GM18498 (cell line): ENCODE measurements around the gene GLS.
"Not testable (repeated sequence)": the region's sequence is repeated elsewhere in the genome, so short reads cannot be mapped to it uniquely, and the experiment has no call there.

Experiments
- ATAC-seq: cut with Tn5 transposase; IDR thresholded peaks from one replicate; pipeline ENCODE4 v1.9.1; 2021; ENCODE audit warnings: mild to moderate bottlenecking, moderate library complexity; ENCODE audit not compliant: unreplicated experiment

GLS gene

GRCh38 chr2:190880378-190881083 is at the start of gene GLS:
Gene GLS, plus strand, starts transcription at chr2:190880821. Its CDS starts 264 bp downstream, at chr2:190881085.
- peak; percentile 74 for ATAC-seq

DNA sequence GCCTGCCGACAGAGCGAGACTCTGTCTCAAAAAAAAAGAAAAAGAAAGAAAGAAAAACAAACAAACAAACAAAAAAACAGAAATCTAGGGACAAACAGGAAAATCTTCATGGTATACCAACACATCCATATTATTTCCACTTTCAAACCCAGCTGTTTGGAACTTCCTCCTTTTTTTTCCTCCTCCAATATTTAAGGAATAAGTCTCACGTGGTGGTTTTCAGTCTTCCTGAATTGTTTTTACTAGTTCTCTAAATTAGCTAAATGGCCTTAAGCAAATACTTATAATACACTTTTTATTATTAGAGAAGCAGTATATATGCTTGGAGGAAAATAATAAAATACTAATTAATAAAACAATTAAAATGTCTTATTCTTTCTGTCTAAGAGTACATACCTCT is 48.7 kb upstream of the GLS start:
- ATAC-seq, result no peak

- no peak for ATAC-seq
These were observed 45.8 kb upstream of the GLS start for GRCh38 chr2:190834890-190835208.

GRCh38 chr2:190835303-190835930 is 45.2 kb upstream of the GLS start:
- no peak for ATAC-seq

- no peak for ATAC-seq
These were observed 43.9 kb upstream of the GLS start for GRCh38 chr2:190836767-190837166.

DNA sequence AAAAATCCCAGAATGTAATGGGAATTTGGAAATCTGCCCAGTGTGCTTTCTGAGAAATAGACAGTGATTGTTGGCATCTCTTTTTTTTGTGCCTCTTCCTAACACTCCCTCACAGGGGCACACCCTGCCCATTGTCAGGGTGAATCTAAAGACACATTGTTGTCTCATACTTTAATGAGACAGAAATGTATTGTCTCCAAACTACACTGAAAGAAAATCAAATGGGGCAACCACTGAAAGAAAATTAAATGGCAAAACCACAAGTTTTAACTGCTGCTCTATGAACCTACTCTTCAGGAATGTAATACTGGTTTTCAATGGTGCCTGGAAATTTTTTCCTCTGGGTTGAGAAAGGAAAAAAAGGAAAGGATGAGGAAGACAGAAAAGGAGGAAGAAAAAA is 43.2 kb upstream of the GLS start:
- no peak for ATAC-seq

DNA sequence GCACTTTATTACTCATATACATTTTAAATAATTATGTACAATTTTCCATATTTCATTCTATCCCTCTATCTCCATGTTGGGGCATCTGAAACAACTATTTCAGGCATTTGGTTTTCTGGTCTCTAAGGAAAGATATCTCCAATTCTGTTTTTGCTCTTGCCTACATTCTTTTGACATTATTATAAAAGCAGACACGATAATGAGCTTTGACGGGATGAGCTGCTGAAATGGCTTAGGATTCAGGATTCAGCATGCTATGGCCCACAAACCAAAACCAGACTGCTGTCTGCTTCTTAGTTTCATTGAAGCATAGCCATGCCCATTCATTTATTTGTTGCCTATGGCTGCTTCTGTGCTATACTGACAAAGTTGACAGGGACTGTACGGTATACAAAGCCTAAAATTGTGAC is 42.7 kb upstream of the GLS start:
- no peak for ATAC-seq

DNA sequence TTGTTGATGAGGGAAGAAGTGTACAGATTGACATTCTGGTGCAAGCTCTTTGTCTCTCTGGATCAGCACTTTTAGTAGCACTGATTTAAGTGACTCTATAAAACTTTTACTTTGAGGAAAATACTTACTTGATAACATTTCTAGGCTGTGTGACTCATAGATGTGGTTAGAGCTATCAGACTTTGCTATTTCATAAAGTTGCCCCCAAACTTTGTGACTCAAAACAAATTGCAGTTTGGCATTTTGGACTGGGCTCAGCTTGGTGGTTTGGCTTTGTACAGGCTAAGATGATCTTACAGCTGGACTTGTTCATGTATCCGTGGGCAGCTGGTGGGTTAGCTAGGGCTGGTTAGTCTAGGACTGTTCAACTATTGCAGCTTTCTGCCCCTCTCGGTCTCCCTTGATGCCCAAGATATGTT is 42.1 kb upstream of the GLS start:
- no peak for ATAC-seq

DNA sequence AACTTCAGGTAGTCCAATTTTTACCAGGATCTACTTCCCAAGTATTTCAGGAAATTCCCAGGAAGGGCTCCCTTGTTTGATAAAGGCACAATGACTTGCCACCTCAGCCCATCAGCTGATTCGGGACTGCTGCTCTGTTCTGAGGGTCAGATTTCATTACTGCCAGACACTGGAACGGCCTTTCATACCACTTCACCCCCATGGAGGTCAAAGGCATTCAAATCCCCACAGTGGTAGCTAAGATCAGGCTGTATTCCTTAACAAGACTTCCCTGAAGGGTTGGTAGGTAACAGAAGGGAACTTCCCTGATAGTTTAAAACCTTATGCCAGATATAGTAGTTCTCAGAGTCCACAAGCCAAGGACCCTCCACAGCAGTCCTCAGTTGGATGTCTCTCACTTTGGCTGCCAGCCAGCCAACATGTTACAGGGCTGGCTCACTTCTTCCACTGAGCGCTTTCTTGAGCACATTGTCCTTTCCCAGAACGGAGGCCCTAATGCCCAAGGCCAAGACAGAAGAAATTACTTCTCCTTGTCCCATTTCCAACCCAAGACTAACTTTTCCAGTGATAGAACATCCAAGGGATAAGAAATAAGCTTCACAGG is 40.0 kb upstream of the GLS start:
- no peak for ATAC-seq

- ATAC-seq, result no peak
These were observed 38.7 kb upstream of the GLS start for GRCh38 chr2:190841707-190842505.

DNA sequence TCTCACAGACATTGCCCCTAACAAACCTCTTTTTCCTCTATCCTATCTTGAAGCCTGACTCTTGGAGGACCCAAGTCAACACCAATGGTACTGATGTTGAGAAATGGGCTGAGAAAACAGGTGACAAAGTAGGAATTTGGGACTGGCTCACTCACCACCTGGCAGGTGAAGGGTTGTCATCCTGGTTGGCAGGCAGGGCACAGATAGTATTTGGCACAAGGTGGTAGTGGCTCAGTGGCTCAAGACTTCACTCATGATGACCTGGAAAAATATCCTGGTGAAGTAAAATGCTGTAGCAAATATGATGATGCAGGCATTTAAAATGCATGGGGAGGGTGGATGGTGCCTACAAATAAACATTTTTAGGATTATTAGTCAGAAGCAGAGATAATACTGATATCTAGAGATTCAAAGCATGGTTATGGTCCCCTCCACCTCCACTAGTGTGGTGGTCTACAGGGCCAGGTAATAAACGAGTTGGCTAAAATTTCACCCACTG is 38.0 kb upstream of the GLS start:
- no peak for ATAC-seq

DNA sequence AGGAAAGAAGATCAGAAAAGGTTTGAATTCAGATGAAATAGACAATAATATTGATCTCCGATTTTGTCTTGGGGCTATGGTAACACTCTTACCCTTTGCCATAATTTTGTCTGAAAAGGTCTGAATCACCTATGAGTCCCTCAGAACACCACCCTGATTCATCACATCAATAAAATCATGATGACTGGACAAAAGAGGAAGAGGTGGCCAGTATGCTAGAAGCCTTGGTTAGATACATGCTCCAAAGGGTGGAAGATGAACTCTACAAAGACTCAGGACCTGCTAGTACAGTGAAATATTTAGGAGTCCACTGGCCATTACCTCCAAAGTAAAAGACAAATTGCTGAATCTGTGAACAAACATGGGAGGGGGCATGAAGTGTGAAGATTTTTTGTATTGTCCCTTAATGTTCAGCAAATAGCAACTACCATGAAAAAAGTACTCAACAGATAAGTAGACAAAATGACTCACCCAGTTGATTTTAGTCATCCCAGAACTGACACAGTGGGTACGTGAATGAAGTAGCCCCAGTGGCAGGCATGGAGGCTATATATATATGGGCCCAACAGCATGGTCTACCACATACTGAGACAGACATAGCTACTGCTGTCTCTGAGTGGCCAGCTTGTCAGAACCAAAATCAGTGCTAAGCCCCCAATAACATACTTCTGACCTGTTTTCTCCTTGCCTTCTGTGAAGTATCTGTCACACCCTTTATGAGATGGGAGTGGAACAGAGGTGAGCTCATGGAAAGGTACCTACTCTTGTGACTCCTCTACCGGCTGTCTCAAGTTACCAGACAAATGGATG is 36.5 kb upstream of the GLS start:
- ATAC-seq, result peak; percentile 89

- no peak for ATAC-seq
These were observed 35.8 kb upstream of the GLS start for GRCh38 chr2:190844700-190845401.

DNA sequence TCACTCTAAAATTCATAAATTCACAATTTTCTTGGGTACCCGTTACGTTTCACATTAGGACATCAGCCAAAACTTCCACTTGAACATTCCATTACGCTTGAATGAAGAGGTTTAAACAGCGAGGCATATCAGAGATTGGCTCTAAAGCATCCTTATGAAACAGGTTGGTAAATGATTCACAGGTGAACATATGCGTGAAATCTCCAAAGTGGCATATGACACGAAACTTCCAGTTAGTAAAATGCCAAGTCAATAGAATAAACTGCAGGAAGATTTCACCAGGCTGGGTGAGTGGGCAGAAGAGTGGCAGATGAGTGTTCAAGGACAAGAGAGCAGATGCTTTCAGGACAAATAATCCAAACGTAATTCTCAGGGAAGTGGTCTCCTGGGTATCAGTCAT is 33.9 kb upstream of the GLS start:
- no peak for ATAC-seq

GRCh38 chr2:190847504-190848081 is 33.0 kb upstream of the GLS start:
- ATAC-seq, result no peak

DNA sequence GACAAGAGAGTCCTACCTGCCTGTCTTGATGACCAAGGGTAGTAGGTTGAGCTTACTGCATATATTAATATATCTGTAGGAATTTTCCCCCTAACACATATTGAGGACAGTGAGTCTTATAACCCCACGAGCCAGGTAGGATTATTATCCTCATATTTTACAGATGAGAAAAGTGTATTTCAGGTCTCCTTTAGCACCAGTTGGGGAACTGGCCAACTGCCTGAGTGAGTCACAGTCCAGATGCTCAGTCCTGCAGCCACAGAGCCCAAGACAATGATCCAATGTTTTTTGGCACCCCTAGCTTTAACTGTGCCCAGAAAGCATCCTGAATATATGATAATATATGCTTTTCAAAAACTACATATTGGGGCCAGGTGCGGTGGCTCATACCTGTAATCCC is 30.8 kb upstream of the GLS start:
- no peak for ATAC-seq

DNA sequence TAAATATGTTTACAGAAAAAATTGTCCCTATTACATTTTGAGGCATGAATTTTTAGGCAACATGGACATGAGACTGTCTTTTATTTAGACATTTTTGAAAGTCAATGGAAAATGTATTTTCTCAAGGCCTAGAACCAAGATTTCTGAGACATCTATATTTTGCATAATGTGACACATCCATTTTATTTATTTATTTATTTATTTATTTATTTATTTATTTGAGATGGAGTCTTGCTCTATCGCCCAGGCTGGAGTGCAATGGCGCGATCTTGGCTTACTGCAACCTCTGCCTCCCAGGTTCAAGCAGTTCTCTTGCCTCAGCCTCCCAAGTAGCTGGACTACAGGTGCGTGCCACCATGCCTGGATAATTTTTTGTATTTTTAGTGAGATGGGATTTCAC is 27.6 kb upstream of the GLS start:
- ATAC-seq, result not testable (repeated sequence)

GRCh38 chr2:190853531-190854383 is 26.9 kb upstream of the GLS start:
- ATAC-seq, result peak; percentile 67

- ATAC-seq, result no peak
These were observed 25.9 kb upstream of the GLS start for GRCh38 chr2:190854726-190855125.
